GM12878 (cell line): Measurements from ENCODE around the gene GNRHR. TPM values are rescaled to one million over a fixed set of nuclear protein-coding genes. Genes with fewer than 3 reads are reported as not detected.

Experiments used
- ATAC-seq: fragments of 200-7000 bp; cut with Tn5 transposase; 3 replicates; pipeline ENCODE4 v1.9.1; 2020; ENCODE audit warnings: mild to moderate bottlenecking, moderate library complexity
- BruUV-seq: library from RNA; stranded (reverse); fragments of 400-500 nt; replicated peaks from 2 replicates; lab custom pipeline; 2021; lab: Mats Ljungman, UMichigan
- CTCF ChIA-PET: fragments of 300-600 bp; sonication (Branson Sonifier 250); formaldehyde crosslinking; extraction: SDS; loops from one replicate; lab custom pipeline; 2021; ENCODE audit warnings: inconsistent platforms; lab: Yijun Ruan, JAX
- POLR2A ChIA-PET: fragments of 350-600 bp; formaldehyde crosslinking; extraction: SDS; loops from one replicate; lab custom pipeline; 2021; ENCODE audit warnings: inconsistent platforms; lab: Charles Lee
- RAD21 ChIA-PET: fragments of 300-600 bp; sonication (Branson Sonifier 250); formaldehyde crosslinking; loops from one replicate; lab custom pipeline; 2023; ENCODE audit warnings: antibody characterized with exemption; ENCODE audit not compliant: unreplicated experiment; lab: Charles Lee
- SMC1A ChIA-PET: fragments of 300-600 bp; sonication (Branson Sonifier 250); formaldehyde crosslinking; loops from one replicate; lab custom pipeline; 2023; ENCODE audit not compliant: unreplicated experiment, uncharacterized antibody; lab: Charles Lee
- DNase-seq: peaks from one replicate; pipeline ENCODE4 v3.0.0-alpha.2; 2011; ENCODE audit warnings: low read depth, low spot score
- FAIRE-seq: peaks from 3 replicates; lab custom pipeline; 2011; peaks lifted over from hg19 to GRCh38; lab: Jason Lieb, UNC
- H2AFZ ChIP-seq: 2 replicates; pipeline ENCODE4 v1.6.0; 2011; ENCODE audit warnings: low read depth, low read length, control low read depth; ENCODE audit not compliant: control insufficient read depth
- H3K27ac ChIP-seq: 2 replicates; pipeline ENCODE4 v1.5.1; 2011; ENCODE audit warnings: control low read depth; ENCODE audit not compliant: control insufficient read depth, insufficient read depth
- H3K27me3 ChIP-seq, 2 experiments: replicated peaks in 1 of 2; 2 replicates each; pipeline versions ENCODE4 v1.6.0 to v1.6.1; 2011; ENCODE audit warnings: low read length in 1 of 2; ENCODE audit not compliant: control insufficient read depth in 2 of 2, insufficient read depth in 2 of 2
- H3K36me3 ChIP-seq, 2 experiments: 2 replicates each; pipeline ENCODE4 v1.5.1; 2011; ENCODE audit warnings: low read length in 1 of 2; ENCODE audit not compliant: control insufficient read depth in 2 of 2, insufficient read depth in 2 of 2
- H3K4me1 ChIP-seq: 2 replicates; pipeline ENCODE4 v1.6.1; 2011; ENCODE audit warnings: mild to moderate bottlenecking, low read length, moderate library complexity, mixed read lengths; ENCODE audit not compliant: control insufficient read depth, insufficient read depth
- H3K4me2 ChIP-seq: 2 replicates; pipeline ENCODE4 v1.6.0; 2011; ENCODE audit warnings: control low read depth; ENCODE audit not compliant: control insufficient read depth, insufficient read depth
- H3K4me3 ChIP-seq: fragments of 200-600 bp; sonication (generic); 2 replicates; pipeline ENCODE4 v1.5.1; 2016
- H3K79me2 ChIP-seq: 2 replicates; pipeline ENCODE4 v1.6.0; 2011; ENCODE audit warnings: low read length; ENCODE audit not compliant: control insufficient read depth, insufficient read depth
- H3K9ac ChIP-seq: 2 replicates; pipeline ENCODE4 v1.8.0; 2011; ENCODE audit warnings: low read length, control low read depth, mixed read lengths; ENCODE audit not compliant: control insufficient read depth, insufficient read depth
- H3K9me3 ChIP-seq: replicated peaks from 3 replicates; pipeline ENCODE4 v1.5.1; 2011; ENCODE audit warnings: mild to moderate bottlenecking, low read length; ENCODE audit not compliant: control insufficient read depth, insufficient read depth
- H4K20me1 ChIP-seq: 2 replicates; pipeline ENCODE4 v1.6.0; 2011; ENCODE audit not compliant: control insufficient read depth, insufficient read depth
- BCL3 ChIP-seq: IDR thresholded peaks from 2 replicates; pipeline ENCODE4 v1.6.1; 2011; ENCODE audit warnings: borderline replicate concordance, low read depth, mild to moderate bottlenecking, moderate library complexity, low read length; ENCODE audit not compliant: insufficient read depth, poor library complexity, severe bottlenecking
- USF1 ChIP-seq: IDR thresholded peaks from 2 replicates; pipeline ENCODE4 v1.6.1; 2011; ENCODE audit warnings: borderline replicate concordance, low read depth, mild to moderate bottlenecking, moderate library complexity, mixed read lengths, low read length; ENCODE audit not compliant: insufficient read depth; ENCODE audit errors: extremely low read length
- WGBS: methylation state at CpG from one replicate; pipeline ENCODE4 v1.1.6; 2016; ENCODE audit warnings: low lambda C conversion rate; ENCODE audit not compliant: insufficient replicate concordance, insufficient coverage; ENCODE audit errors: missing lambda C conversion rate; 5-methylcytosine and 5-hydroxymethylcytosine counted together
- in situ Hi-C: fragments of 300-500 bp; cut with MboI; formaldehyde crosslinking; loops from 9 replicates; pipeline ENCODE4 v1.14.3; 2018; ENCODE audit warnings: mixed read lengths
- intact Hi-C: fragments of 100-400 bp; cut with micrococcal nuclease; formaldehyde crosslinking; loops from one replicate; pipeline ENCODE4 v1.14.2; 2022; ENCODE audit not compliant: unreplicated experiment
- polyA plus RNA-seq, 11 experiments: library from polyadenylated mRNA; depleted of rRNA in 4 of 11; unstranded in 6 of 11; stranded (reverse) in 5 of 11; fragments of >200 nt; fragmentation: Nextera tagmentation in 4 of 11; fragmentation: Illumina TruSeq in 1 of 11; extraction: Ambion mirVana in 4 of 11; extraction: Trizol in 1 of 11; gene quantifications; 1 replicate in 1 of 11; 2 replicates in 10 of 11; pipeline versions ENCODE4 v1.2.1 to v1.2.3, GENCODE V29; 2011 to 2016; ENCODE audit warnings: inconsistent platforms in 2 of 11, missing spikeins in 2 of 11, low read depth in 1 of 11
- total RNA-seq, 4 experiments: library from RNA; depleted of rRNA in 3 of 4; stranded (reverse); fragments of >200 nt in 3 of 4; fragmentation: Illumina TruSeq in 1 of 4; extraction: Trizol in 1 of 4; gene quantifications; 2 replicates each; pipeline versions ENCODE4 v1.2.1 to v1.2.3, GENCODE V29; 2013 to 2021

Gene GNRHR
- total and polyA plus RNA-seq, 10 of the 15 experiments (the other 5 are each of a cell fraction or from before 2014, with no cell fraction given), result 0.02 to 0.12 (median 0.08) TPM; not detected in 7

DNA sequence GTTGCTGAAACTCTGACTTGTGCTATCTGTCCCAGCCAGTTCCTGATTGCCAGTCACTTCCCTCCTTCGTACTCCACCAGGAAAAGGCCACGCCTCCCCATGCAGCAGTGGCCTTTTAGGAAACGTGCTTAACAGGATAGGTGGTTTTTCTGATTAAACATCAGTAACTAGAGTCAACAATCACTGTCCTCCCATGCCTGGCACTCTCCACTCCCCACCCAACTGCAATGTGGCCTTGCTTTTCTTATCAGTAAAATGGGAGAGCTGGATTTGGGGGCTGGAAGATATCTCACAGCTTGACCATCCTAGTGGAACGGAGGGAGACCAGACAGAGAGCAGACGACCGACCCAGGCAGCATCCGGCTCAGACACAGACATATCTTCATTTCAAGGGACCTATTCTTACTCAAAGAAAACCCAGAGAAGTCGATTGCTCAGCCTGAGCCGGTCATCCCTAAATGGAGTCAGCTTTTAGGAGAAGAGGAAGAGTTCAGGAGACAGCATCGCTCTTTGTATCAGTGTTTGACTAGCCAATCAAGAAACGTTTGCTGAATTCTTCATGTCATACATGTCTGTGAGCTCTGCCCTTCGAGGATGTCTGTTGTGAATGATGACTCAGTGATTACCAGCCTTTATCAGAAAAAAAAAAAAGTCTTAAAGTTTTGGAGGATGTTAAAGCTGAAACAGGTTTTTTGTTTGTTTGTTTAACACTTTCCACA lies 40.5 kb downstream of the GNRHR start:
- in situ Hi-C loops (no loop called here), intact Hi-C loops (no loop called here)
- TF ChIP-seq USF1, result no peak
- peak; percentile 76 for TF ChIP-seq BCL3
- DNase-seq (no peak), FAIRE-seq (no peak), ATAC-seq (no peak)
- Histone ChIP-seq H3K9ac (no peak overlapping the region), H3K27ac (no peak overlapping the region), H2AFZ (no peak overlapping the region), H3K4me2 (no peak overlapping the region), H3K27me3 (no peaks in the 10 kb centered on the region), H3K4me3 (no peak overlapping the region), H3K4me1 (no peaks in the 10 kb centered on the region), H3K79me2 (no peaks in the 10 kb centered on the region; the same call in 1 of the 2 replicates), H4K20me1 (no peaks in the 10 kb centered on the region), H3K9me3 (no peaks in the 10 kb centered on the region), H3K36me3 (no peaks in the 10 kb centered on the region)
- CTCF ChIA-PET, result interaction anchor here (2.5 kb wide), 1 partner anchor 13 kb away, joined by 9 read pairs; the partner anchor contains the start of gene UBA6
- RAD21 ChIA-PET, result no interaction called here
- SMC1A ChIA-PET, result interaction anchor here (1.0 to 1.3 kb wide), 4 partner anchors 12 to 160 kb away, joined by 3 to 11 read pairs (median 5); partner anchors contain the start of gene UBA6
- BruUV-seq, result no TSS peak
- POLR2A ChIA-PET, result interaction anchor here (0.5 to 0.6 kb wide), 2 partner anchors 40 to 1244 kb away, joined by 3 read pairs; no protein-coding TSS in a partner anchor
- 81% methylated on average over 12 of the region's 12 CpGs for WGBS
